Activated naive CD4-positive, alpha-beta T cell treated with anti-CD3 and anti-CD28 coated beads, Interleukin-2, amount 50 U/mL, for 72 hours (primary cell): ENCODE data around the gene TRRAP. TPM values are rescaled to one million over a fixed set of nuclear protein-coding genes. Genes with fewer than 3 reads are reported as not detected.

ENCODE experiments used
- ATAC-seq, 2 donors: fragments of 150-1000 bp; cut with Tn5 transposase; 2 replicates each; pipeline ENCODE4 v1.10.0; 2021; ENCODE audit warnings: mild to moderate bottlenecking in 2 of 2, moderate library complexity in 2 of 2
- DNase-seq, 2 donors: peaks; one replicate each; pipeline ENCODE4 v3.0.0; 2021 to 2022; ENCODE audit warnings: low spot score in 2 of 2
- H3K27ac Mint-ChIP-seq, 2 donors: one replicate each; pipeline ENCODE4 v1.8.0; 2022; ENCODE audit warnings: mild to moderate bottlenecking in 2 of 2, mixed read lengths in 2 of 2
- H3K36me3 Mint-ChIP-seq, 2 donors: one replicate each; pipeline ENCODE4 v1.8.0; 2022; ENCODE audit warnings: mixed read lengths in 2 of 2
- H3K9me3 Mint-ChIP-seq, 2 donors: one replicate each; pipeline ENCODE4 v1.8.0; 2022; ENCODE audit warnings: mixed read lengths in 2 of 2
- total RNA-seq, 2 donors: library from RNA; stranded (reverse); gene quantifications; one replicate each; pipeline ENCODE4 v1.2.3, GENCODE V29; 2022

TRRAP gene
- total RNA-seq, 2 donors from 2014 or later = 49.8 to 58.3 TPM

DNA sequence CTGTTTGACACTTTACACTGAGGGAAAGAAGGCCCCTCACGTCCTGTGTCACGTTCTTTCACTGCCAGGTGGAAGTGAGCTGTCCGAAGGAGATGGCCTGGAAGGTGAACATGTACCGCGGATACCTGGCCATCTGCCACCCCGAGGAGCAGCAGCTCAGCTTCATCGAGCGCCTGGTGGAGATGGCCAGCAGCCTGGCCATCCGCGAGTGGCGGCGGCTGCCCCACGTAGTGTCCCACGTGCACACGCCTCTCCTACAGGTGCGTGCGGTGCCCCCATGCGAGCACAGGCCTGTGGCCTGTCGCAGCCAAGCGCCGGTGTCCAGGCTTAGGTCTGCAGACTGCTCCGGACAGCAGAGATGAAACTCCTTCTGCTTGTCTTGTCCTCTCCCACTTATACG is 103.4 kb downstream of the TRRAP start:
- DNase-seq = peak in 1 of 2 donors; percentile 39
- H3K36me3 Mint-ChIP-seq = peaks cover 41 to 50% of the 10 kb centered on the region in 2 donors
- no peak for ATAC-seq
- no peak overlapping the region for H3K27ac Mint-ChIP-seq
- H3K9me3 Mint-ChIP-seq = peaks cover 0 to 5% of the 10 kb centered on the region in 2 donors

GRCh38 chr7:98982686-98983085 is 104.4 kb downstream of the TRRAP start:
- DNase-seq (peak in 1 of 2 donors; percentile 7), ATAC-seq (no peak)
- peaks cover 51 to 58% of the 10 kb centered on the region in 2 donors for H3K36me3 Mint-ChIP-seq
- no peak overlapping the region for H3K27ac Mint-ChIP-seq
- H3K9me3 Mint-ChIP-seq = peaks cover 0 to 5% of the 10 kb centered on the region in 2 donors

DNA sequence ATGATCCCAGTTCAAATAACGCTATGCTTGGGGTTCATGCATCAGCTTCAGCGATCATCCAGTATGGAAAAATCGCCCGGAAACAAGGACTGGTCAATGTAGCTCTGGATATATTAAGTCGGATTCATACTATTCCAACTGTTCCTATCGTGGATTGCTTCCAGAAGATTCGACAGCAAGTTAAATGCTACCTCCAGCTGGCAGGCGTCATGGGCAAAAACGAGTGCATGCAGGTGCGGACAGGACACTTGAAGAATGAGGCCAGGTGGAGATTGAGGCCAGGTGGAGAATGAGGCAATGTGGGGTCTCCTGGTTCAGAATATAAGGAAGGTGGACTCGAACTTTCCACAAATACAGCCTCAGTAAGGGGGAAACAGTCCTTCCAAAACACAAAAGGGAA is 105.8 kb downstream of the TRRAP start:
- Mint-ChIP-seq H3K36me3 (peaks cover 55 to 61% of the 10 kb centered on the region in 2 donors), H3K9me3 (peaks cover 0 to 5% of the 10 kb centered on the region in 2 donors), H3K27ac (no peak overlapping the region)
- ATAC-seq = no peak
- no peak for DNase-seq

DNA sequence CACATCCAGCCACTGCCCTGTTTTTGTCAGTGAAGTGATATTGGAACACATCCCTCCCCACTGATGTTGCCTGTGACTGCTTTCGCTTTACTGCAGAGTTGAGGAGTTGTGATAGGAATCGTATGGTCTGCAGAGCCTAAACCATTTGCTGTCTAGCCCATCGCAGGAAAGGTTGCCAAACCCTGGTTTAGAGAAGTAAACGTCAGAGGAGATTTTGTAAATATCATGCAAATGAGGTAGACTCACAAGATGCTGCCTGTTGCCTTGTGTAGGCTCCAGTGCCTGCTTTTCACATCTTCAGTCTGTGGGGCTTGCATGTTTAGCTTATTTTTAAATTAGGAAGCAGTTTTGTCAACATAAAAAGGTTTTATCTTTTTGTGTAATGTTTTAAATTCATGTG is 107.1 kb downstream of the TRRAP start:
- Mint-ChIP-seq H3K27ac (no peak overlapping the region), H3K36me3 (peaks cover 55 to 67% of the 10 kb centered on the region in 2 donors), H3K9me3 (peaks cover 0 to 5% of the 10 kb centered on the region in 2 donors)
- no peak for ATAC-seq
- peak in 1 of 2 donors; percentile 9 for DNase-seq

- no peak overlapping the region for H3K27ac Mint-ChIP-seq
- no peak for DNase-seq
- H3K9me3 Mint-ChIP-seq = peaks cover 0 to 5% of the 10 kb centered on the region in 2 donors
- H3K36me3 Mint-ChIP-seq = peaks cover 55 to 67% of the 10 kb centered on the region in 2 donors
- ATAC-seq = no peak
Observed at GRCh38 chr7:98985945-98986344, 107.6 kb downstream of the TRRAP start.

DNA sequence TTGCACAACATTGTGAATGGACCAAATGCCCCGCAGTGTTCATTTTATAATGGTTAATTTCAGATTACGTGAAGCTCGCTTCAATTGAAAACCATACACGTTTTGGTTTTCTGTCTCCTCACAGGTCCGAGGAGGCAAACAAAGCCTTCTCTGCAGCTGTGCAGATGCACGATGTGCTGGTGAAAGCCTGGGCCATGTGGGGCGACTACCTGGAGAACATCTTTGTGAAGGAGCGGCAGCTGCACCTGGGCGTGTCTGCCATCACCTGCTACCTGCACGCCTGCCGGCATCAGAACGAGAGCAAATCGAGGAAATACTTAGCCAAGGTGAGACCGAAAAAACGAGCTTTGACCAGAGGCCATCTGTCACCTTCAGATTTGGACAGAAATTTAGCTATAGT is 110.3 kb downstream of the TRRAP start:
- H3K27ac Mint-ChIP-seq = peak overlapping the region in 1 of 2 donors; percentile 54
- ATAC-seq (no peak), DNase-seq (peak in 1 of 2 donors; percentile 42)
- H3K9me3 Mint-ChIP-seq = peaks cover 0 to 5% of the 10 kb centered on the region in 2 donors
- peaks cover 44 to 46% of the 10 kb centered on the region in 2 donors for H3K36me3 Mint-ChIP-seq

GRCh38 chr7:98990356-98990755 is 112.0 kb downstream of the TRRAP start:
- no peak for ATAC-seq
- DNase-seq = no peak
- H3K9me3 Mint-ChIP-seq = peaks cover 0 to 5% of the 10 kb centered on the region in 2 donors
- H3K27ac Mint-ChIP-seq = peak overlapping the region in 1 of 2 donors; percentile 36
- H3K36me3 Mint-ChIP-seq = peaks cover 27 to 35% of the 10 kb centered on the region in 2 donors

DNA sequence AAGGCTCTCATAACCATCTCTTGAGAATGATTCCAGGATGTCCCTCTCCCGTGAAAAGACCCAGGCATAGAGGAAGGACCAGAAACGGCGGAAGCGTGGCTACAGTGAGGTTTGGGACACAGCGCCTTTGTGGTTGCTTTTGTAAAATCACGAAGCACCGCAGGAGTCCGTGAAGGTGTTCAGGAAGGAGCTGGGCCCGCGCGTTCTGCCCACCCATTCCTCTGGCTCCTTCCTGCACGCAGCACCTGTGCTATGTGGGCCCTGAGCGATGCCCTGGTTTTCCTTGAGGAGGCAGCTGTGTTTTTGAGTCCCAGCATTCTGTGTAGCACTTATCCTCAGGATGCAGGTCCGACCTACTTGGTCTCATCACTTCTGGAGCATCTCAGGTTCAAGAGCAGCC is 112.8 kb downstream of the TRRAP start:
- peaks cover 19 to 27% of the 10 kb centered on the region in 2 donors for H3K36me3 Mint-ChIP-seq
- ATAC-seq = no peak
- no peaks in the 10 kb centered on the region for H3K9me3 Mint-ChIP-seq
- H3K27ac Mint-ChIP-seq = no peak overlapping the region
- DNase-seq = peak in 1 of 2 donors; percentile 43

- ATAC-seq (no peak), DNase-seq (no peak)
- no peaks in the 10 kb centered on the region for H3K9me3 Mint-ChIP-seq
- H3K36me3 Mint-ChIP-seq = peaks cover 10 to 18% of the 10 kb centered on the region in 2 donors
- H3K27ac Mint-ChIP-seq = peak overlapping the region; percentile 5 to 29
Observed at GRCh38 chr7:98992076-98992475, 113.7 kb downstream of the TRRAP start.

GRCh38 chr7:98993024-98993897 is 114.9 kb downstream of the TRRAP start:
- DNase-seq (peak in 1 of 2 donors; percentile 9), ATAC-seq (no peak)
- Mint-ChIP-seq H3K27ac (no peak overlapping the region), H3K9me3 (no peaks in the 10 kb centered on the region), H3K36me3 (peaks cover 0 to 6% of the 10 kb centered on the region in 2 donors)

GRCh38 chr7:98994046-98994944 is 116.0 kb downstream of the TRRAP start:
- H3K9me3 Mint-ChIP-seq = no peaks in the 10 kb centered on the region
- DNase-seq (peak in 1 of 2 donors; percentile 38), ATAC-seq (no peak)
- H3K36me3 Mint-ChIP-seq = peaks cover 0 to 4% of the 10 kb centered on the region in 2 donors
- no peak overlapping the region for H3K27ac Mint-ChIP-seq

DNA sequence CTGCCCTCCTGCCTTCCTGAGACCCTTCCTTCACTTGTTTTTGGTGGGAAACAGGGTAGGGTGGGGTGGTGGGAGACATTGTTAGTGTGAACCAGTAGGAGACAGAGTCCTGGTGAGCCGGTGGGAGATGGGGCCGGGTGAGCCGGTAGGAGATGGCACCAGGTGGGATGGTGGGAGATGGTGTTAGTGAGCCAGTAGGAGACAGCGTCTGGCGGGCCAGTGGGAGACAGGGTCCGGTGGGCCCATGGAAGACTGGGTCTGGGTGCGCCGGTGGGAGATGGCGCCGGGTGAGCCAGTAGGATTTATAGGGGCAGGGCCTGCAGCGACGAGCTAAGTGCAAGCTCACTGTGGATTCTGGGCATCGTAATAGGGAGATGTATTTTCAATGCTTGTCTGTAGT is 116.8 kb downstream of the TRRAP start:
- peak in 1 of 2 donors; percentile 7 for ATAC-seq
- no peaks in the 10 kb centered on the region for H3K36me3 Mint-ChIP-seq
- no peak for DNase-seq
- no peaks in the 10 kb centered on the region for H3K9me3 Mint-ChIP-seq
- no peak overlapping the region for H3K27ac Mint-ChIP-seq

GRCh38 chr7:98995523-98996149 is 117.3 kb downstream of the TRRAP start:
- DNase-seq (no peak), ATAC-seq (no peak)
- peaks cover 0 to 1% of the 10 kb centered on the region in 2 donors for H3K36me3 Mint-ChIP-seq
- H3K27ac Mint-ChIP-seq = no peak overlapping the region
- H3K9me3 Mint-ChIP-seq = no peaks in the 10 kb centered on the region

DNA sequence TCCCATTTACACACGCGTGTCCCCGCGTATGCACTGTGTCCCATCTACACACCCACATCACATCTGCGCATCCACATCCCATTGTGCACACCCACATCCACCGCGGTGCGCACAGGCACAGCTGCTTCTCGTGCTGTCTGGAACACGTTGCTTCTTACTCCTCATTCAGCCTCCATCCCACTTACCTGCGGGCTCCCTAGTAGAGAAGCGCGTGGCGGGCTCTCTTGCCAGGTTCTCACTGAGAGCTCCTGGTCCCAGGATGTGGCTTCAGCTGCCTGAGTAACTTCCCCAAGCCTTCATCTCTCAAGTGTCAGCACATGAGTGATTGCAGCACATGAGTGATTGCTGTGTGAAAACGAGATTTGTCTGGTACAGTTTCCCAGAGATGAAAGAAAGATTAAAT is 117.8 kb downstream of the TRRAP start:
- DNase-seq (peak in 1 of 2 donors; percentile 44), ATAC-seq (peak; percentile 65 to 69)
- H3K27ac Mint-ChIP-seq = no peak overlapping the region
- peaks cover 0 to 6% of the 10 kb centered on the region in 2 donors for H3K36me3 Mint-ChIP-seq
- no peaks in the 10 kb centered on the region for H3K9me3 Mint-ChIP-seq

- Mint-ChIP-seq H3K9me3 (no peaks in the 10 kb centered on the region), H3K27ac (no peak overlapping the region), H3K36me3 (peaks cover 0 to 11% of the 10 kb centered on the region in 2 donors)
- ATAC-seq = no peak
- DNase-seq = no peak
Observed at GRCh38 chr7:98997846-98998245, 119.5 kb downstream of the TRRAP start.
